Activated naive CD8-positive, alpha-beta T cell (primary cell): ENCODE results near the gene QKI.
"Not testable (repeated sequence)": the region's sequence is repeated elsewhere in the genome, so short reads cannot be mapped to it uniquely, and the experiment has no call there.

Experiments used
- H3K27ac Mint-ChIP-seq: one replicate; pipeline ENCODE4 v1.8.0; 2021; ENCODE audit warnings: mixed read lengths
- H3K27me3 Mint-ChIP-seq: one replicate; pipeline ENCODE4 v1.8.0; 2021; ENCODE audit warnings: mixed read lengths
- H3K36me3 Mint-ChIP-seq: one replicate; pipeline ENCODE4 v1.8.0; 2021; ENCODE audit warnings: mixed read lengths
- H3K4me1 Mint-ChIP-seq: one replicate; pipeline ENCODE4 v1.8.0; 2021; ENCODE audit warnings: low read depth, mixed read lengths
- H3K4me3 Mint-ChIP-seq: one replicate; pipeline ENCODE4 v1.8.0; 2021; ENCODE audit warnings: mild to moderate bottlenecking, mixed read lengths
- H3K9me3 Mint-ChIP-seq: one replicate; pipeline ENCODE4 v1.8.0; 2021; ENCODE audit warnings: low read depth, mixed read lengths

QKI gene

DNA sequence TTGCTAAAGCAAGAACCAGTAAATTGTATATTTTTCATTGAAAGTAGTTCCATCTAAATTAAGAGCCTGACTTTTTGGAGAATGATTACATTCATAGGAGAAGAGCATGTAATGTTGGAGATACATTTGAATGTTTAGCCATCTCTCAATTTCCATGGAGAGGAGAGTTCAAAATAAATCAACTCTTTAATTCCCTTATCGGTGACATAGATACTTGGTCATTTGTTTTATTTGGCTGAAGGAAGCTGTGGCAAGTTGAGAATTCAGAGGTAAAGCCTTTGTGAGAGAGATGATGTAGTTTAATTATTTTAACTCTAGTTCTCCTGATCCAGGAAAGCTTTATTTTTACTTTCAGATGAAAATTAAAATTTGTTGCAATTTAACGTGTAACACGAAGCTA lies 22.3 kb downstream of the QKI start:
- no peak overlapping the region for H3K4me3 Mint-ChIP-seq
- peak overlapping the region; percentile 22 for H3K27ac Mint-ChIP-seq
- H3K27me3 Mint-ChIP-seq = no peaks in the 10 kb centered on the region
- peaks cover 61% of the 10 kb centered on the region for H3K4me1 Mint-ChIP-seq
- no peaks in the 10 kb centered on the region for H3K36me3 Mint-ChIP-seq
- H3K9me3 Mint-ChIP-seq = no peaks in the 10 kb centered on the region

DNA sequence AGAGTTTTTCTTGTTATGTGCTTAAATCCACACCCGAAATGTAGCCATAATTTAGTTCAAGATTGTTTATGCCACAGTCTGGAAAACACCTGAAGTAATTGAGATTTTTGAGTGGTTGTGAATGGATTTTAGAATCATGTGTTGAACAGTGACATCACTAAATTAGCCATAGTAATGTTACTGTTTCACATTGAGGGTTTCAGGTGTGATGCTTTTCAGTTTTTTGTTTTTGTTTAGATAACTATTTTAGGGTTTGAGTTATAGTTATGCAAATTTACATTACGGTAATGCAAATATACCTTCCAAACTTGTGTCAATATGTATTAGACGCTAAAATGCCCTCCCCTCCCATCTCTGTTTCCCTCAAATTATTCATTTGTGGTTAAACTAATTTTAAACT lies 22.9 kb downstream of the QKI start:
- Mint-ChIP-seq H3K27me3 (no peaks in the 10 kb centered on the region), H3K27ac (no peak overlapping the region), H3K4me3 (peak overlapping the region; percentile 13), H3K4me1 (peaks cover 65% of the 10 kb centered on the region), H3K9me3 (no peaks in the 10 kb centered on the region), H3K36me3 (no peaks in the 10 kb centered on the region)

DNA sequence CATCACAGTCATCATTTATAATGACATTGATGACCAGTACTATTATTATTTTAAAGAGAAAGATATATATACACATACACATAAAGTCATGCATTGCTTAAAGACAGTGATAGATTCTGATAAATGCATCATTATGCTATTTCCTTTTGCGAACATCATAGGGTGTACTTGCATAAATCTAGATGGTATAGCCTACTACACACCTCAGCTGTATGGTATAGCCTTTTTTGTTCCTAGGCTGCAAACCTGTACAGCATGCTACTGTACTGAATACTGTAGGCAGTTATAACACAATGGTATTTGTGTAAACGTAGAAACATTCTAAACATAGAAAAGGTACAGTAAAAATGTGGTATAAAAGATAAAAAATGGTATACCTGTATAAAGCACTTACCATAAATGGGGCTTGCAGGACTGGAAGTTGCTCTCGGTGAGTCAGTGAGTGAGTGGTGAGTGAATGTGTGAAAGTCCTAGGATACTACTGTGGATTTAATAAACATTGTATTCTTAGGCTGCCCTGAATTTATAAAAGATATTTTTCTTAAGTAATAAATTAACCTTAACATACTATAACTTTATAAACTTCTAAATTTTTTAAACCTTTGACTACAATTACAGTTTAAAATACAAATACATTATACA lies 23.9 kb downstream of the QKI start:
- no peaks in the 10 kb centered on the region for H3K9me3 Mint-ChIP-seq
- H3K4me3 Mint-ChIP-seq = no peak overlapping the region
- no peak overlapping the region for H3K27ac Mint-ChIP-seq
- H3K27me3 Mint-ChIP-seq = no peaks in the 10 kb centered on the region
- H3K36me3 Mint-ChIP-seq = peaks cover under 1% of the 10 kb centered on the region
- peaks cover 59% of the 10 kb centered on the region for H3K4me1 Mint-ChIP-seq

DNA sequence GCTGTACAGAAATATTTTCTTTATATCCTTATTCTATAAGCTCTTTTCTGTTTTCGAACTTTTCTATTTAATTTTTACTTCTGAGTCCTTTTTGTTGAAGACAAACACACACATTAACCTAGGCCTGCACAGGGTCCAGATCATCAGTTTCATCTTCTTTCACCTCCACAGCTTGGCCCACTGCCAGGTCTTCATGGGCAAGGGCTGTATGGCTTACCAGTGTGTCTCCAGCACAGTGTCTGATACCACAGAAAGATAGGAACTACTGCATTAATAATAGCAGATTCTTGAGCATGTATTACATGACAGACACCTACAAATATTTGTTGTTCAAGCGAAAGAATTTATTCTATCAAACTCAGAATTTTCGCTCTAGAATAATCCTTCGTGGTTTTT lies 24.4 kb downstream of the QKI start:
- Mint-ChIP-seq H3K36me3 (peaks cover 2% of the 10 kb centered on the region), H3K27me3 (no peaks in the 10 kb centered on the region), H3K27ac (no peak overlapping the region), H3K4me1 (peaks cover 57% of the 10 kb centered on the region), H3K4me3 (no peak overlapping the region), H3K9me3 (no peaks in the 10 kb centered on the region)

DNA sequence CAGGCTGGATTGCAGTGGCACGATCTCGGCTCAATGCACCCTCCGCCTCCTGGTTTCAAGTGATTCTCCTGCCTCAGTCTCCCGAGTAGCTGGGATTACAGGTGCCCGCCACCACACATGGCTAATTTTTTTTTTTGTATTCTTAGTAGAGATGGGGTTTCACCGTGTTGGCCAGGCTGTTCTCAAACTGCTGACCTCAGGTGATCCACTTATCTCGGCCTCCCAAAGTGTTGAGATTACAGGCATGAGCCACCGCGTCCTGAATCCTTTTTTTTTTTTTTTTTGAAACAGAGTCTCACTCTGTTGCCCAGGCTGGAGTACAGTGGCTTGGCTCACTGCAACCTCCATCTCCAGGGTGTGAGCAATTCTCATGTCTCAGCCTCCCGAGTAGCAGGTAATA lies 24.9 kb downstream of the QKI start:
- H3K4me3 Mint-ChIP-seq, H3K36me3 Mint-ChIP-seq, H3K27ac Mint-ChIP-seq, H3K27me3 Mint-ChIP-seq, H3K9me3 Mint-ChIP-seq: not testable (repeated sequence)
- peaks cover 60% of the 10 kb centered on the region for H3K4me1 Mint-ChIP-seq

DNA sequence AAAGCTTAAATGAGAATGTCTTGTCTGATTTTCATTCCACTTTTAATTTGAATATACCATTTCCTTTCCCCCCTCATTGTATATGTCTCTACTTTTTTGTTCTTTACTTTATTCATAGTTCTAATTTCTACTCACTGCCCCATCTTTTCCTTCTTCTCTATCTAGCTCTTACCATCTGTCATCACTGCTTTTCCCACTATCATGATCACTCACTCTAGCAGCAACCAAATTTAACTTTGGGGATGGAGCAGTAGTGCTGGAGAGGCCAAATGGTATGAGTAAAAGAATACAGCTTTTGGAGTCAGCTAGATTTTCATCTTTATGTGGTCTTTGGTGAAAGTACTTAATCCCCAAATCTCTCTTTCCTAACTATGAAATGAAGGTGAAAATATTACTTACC lies 25.5 kb downstream of the QKI start:
- Mint-ChIP-seq H3K27ac (no peak overlapping the region), H3K4me1 (peaks cover 59% of the 10 kb centered on the region), H3K36me3 (peaks cover 2% of the 10 kb centered on the region)

DNA sequence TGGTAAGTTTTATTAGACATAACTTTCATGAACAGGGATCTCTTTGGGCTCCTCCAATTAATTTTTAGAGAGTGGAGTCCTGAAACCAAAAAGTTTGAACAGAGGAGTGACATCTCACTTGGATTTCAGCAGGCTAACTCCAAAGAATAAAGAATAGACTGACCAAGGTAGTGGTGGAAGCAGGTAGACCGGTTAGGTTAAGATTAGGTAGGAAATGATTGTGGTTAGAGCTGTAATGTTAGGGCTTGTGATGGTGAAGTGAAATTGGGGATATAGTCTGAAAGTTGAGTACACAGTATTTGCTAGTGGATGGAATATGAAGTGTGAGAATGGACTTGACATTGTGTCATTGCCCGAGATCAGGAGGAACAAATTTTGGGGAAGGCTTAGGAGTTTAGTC lies 27.8 kb downstream of the QKI start:
- H3K27ac Mint-ChIP-seq = no peak overlapping the region
- peaks cover 2% of the 10 kb centered on the region for H3K36me3 Mint-ChIP-seq

More for the DNA sequence above, 25.5 kb downstream of the QKI start:
- Mint-ChIP-seq H3K27me3 (no peaks in the 10 kb centered on the region), H3K9me3 (no peaks in the 10 kb centered on the region), H3K4me3 (peak overlapping the region; percentile 15)

DNA sequence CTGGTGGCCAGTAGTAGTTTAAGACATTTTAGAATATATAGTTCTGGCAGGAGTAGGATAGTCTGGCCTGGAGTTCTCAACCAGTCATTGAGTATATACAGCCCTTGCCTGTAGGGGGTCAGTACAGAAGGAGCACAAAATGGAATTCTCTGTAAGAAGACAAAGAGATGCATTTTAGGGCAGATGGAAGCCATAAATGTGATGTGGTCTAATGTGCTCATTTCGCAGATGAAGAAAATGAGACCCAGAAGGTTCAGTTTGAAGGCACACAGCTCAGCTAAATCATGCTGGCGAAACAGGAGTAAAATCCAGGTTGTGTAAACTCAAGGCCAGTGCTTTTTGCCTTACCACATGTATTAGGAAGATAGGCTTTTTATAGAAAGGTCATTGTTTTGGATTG lies 29.6 kb downstream of the QKI start:
- no peak overlapping the region for H3K4me3 Mint-ChIP-seq
- H3K27ac Mint-ChIP-seq = no peak overlapping the region
- H3K9me3 Mint-ChIP-seq = no peaks in the 10 kb centered on the region
- H3K36me3 Mint-ChIP-seq = peaks cover 2% of the 10 kb centered on the region
- H3K4me1 Mint-ChIP-seq = peaks cover 44% of the 10 kb centered on the region
- no peaks in the 10 kb centered on the region for H3K27me3 Mint-ChIP-seq

More for the DNA sequence above, 27.8 kb downstream of the QKI start:
- Mint-ChIP-seq H3K4me1 (peaks cover 53% of the 10 kb centered on the region), H3K9me3 (no peaks in the 10 kb centered on the region), H3K4me3 (no peak overlapping the region), H3K27me3 (no peaks in the 10 kb centered on the region)

DNA sequence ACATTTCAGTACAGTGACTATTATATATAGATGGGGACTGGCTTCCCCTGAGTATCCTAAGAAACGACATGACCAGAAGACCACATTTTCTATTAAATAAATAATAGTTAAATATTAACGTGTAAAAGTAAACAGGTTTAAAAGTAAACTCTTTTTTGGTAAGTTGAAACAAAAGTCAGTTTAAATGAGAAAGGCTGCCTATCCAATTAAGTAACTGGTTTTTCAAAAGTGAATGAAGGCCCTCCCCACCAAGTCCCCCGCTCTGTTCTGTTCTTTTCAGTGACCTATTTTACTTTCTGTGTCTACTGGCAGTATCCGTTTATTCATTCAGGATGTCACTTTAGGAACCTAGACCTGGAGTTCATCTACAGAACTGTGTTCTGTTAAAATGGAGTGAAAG lies 32.0 kb downstream of the QKI start:
- Mint-ChIP-seq H3K27ac (no peak overlapping the region), H3K36me3 (peaks cover 5% of the 10 kb centered on the region), H3K9me3 (no peaks in the 10 kb centered on the region), H3K27me3 (no peaks in the 10 kb centered on the region), H3K4me1 (peaks cover 43% of the 10 kb centered on the region), H3K4me3 (no peak overlapping the region)

DNA sequence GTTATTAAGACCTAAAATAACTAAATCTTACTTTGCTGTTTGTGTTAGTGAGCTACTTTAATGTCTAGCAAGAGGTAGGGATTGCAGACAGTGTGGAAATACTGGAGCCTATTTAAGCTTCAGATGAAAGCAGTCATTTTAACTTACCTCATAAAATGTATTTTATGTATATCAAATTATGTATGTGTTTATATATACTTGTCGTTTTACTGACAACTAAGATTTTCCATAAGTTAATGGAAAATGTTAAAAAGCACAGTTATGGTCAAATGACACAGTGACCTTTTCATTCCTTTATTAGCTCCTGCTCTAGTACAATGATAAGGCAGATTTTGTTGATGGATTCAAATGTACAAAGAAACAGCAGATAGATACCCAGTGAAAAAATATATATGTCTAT lies 34.6 kb downstream of the QKI start:
- H3K9me3 Mint-ChIP-seq = no peaks in the 10 kb centered on the region
- H3K36me3 Mint-ChIP-seq = peaks cover 3% of the 10 kb centered on the region
- no peaks in the 10 kb centered on the region for H3K27me3 Mint-ChIP-seq
- H3K4me1 Mint-ChIP-seq = peaks cover 39% of the 10 kb centered on the region
- no peak overlapping the region for H3K27ac Mint-ChIP-seq
- no peak overlapping the region for H3K4me3 Mint-ChIP-seq

DNA sequence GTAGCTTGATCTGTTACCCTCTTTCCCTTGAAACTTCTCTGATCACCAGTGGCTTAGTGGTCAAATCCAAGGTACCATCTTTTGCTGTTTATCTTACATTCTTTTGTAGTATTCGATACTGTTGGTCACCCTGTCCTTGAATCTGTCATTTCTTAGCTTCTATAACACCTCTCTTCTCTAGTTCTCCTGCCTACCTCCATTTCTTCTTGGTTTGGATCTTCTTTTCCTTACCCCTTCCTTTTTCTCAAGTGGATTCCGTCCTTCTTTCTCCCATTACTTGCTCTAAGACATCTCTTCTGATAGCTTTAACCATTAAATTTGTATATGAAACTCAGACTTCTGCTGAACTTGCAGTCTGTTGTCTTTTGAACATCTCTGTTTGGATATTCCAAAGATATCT lies 39.9 kb downstream of the QKI start:
- Mint-ChIP-seq H3K9me3 (no peaks in the 10 kb centered on the region), H3K4me3 (no peak overlapping the region), H3K4me1 (peaks cover 54% of the 10 kb centered on the region), H3K27ac (no peak overlapping the region), H3K27me3 (no peaks in the 10 kb centered on the region), H3K36me3 (peaks cover 5% of the 10 kb centered on the region)

DNA sequence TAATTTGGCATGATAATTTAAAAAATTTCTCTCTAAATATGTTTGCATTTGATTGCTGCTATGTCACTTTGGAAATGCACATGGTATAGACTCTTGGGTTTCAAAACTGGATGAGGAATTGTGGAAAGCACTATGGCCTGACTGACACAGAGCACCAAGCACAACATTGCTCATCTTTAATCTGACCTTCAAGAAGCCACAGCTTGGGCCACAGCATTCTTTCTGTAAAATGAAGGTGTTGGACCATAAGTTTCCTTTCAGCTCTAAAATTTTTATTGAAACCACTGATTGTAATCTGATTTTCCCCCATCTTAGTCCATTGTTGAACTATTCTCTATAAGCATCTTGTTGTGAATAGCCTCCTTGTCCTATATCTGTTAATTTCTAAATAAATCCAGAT lies 41.0 kb downstream of the QKI start:
- Mint-ChIP-seq H3K4me3 (no peak overlapping the region), H3K27me3 (no peaks in the 10 kb centered on the region), H3K36me3 (peaks cover 2% of the 10 kb centered on the region), H3K27ac (no peak overlapping the region), H3K9me3 (no peaks in the 10 kb centered on the region), H3K4me1 (peaks cover 58% of the 10 kb centered on the region)

DNA sequence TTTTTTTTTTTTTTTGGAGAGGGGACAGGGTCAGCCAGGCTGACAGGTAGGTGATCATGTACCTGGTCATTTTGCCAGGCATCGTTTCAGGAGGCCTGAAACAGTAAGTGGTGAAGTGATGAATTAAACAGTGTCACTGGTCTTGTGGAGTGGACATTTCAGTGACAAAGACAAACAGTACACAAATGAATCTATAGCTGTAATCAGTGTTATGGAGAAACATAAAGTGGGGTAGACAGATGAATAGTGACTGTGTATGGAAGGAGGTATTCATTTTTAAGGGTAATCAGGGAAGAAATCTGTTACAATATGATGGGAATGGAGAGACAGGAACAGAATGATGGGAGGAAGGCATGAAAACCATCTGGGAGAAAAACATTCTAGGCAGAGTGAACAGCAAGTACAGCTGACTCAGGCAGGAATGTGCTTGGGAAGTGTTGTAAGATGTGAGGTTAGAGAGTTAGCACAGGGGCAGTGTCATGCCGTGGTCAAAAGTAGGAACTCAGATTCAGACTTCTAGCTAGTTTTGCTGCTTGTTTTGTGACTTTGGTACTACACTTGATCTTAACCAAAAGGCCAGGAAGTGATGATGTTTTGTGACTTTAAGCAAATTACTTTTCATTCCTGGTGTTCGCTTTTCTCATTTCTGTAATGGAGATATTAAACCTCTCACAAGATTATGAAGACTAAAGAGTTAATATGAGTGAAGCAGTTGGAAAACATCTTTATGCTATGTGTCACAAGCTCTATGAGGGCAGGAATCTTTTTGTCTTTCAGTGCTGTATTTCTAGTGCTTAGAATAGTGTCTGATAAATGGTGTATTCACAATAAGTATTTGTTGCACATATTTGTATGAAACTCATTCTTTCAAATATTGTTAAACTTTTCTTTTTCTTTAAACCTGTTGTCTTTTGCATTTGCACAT lies 43.4 kb downstream of the QKI start:
- Mint-ChIP-seq H3K9me3 (no peaks in the 10 kb centered on the region), H3K27ac (peak overlapping the region; percentile 52), H3K27me3 (no peaks in the 10 kb centered on the region), H3K36me3 (peaks cover 2% of the 10 kb centered on the region), H3K4me3 (peak overlapping the region; percentile 38), H3K4me1 (peaks cover 58% of the 10 kb centered on the region)

DNA sequence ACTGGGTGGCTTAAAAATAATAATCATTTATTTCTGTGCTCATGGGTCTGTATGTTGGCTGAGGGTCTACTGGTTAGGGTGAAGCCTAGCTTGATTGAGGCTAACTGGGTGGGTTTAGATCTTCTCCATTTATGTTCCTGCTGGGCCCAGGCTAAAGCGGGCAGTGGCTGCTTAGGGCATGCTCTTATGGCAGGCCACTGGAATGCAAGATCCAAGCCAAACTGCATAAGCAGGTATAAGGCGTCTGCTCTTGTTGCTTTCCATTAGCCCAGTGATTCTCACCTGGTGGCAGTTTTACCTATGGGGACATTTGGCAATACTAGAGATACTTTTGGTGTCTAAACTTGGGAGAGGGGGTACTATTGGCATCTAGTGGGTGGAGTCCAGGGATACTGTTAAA lies 44.5 kb downstream of the QKI start:
- peaks cover 64% of the 10 kb centered on the region for H3K4me1 Mint-ChIP-seq
- no peaks in the 10 kb centered on the region for H3K27me3 Mint-ChIP-seq
- peak overlapping the region; percentile 96 for H3K27ac Mint-ChIP-seq
- H3K9me3 Mint-ChIP-seq = no peaks in the 10 kb centered on the region
- peak overlapping the region; percentile 90 for H3K4me3 Mint-ChIP-seq
- H3K36me3 Mint-ChIP-seq = peaks cover 5% of the 10 kb centered on the region

DNA sequence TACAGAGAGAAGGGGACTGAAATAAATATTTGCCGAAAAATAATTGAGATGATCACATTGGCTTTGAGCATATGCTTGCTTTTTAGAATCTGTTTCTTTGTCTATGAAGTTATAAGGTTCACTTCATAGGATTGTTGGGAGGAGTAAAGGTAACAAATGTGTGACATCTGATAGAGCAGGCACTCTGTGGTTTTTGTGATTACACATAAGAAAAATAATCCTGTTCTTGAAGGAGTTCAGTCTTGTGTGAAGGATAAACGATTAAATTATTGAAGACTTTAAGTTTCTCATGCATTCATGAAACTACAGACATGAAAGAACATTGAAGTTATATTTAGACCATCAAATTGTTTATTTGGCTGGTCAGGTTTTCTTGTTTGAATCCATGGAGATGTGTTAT lies 45.0 kb downstream of the QKI start:
- H3K9me3 Mint-ChIP-seq = no peaks in the 10 kb centered on the region
- H3K36me3 Mint-ChIP-seq = peaks cover 9% of the 10 kb centered on the region
- H3K27me3 Mint-ChIP-seq = no peaks in the 10 kb centered on the region

More for the DNA sequence above, 45.0 kb downstream of the QKI start:
- H3K4me1 Mint-ChIP-seq = peaks cover 61% of the 10 kb centered on the region
- peak overlapping the region; percentile 96 for H3K27ac Mint-ChIP-seq
- peak overlapping the region; percentile 90 for H3K4me3 Mint-ChIP-seq
